Glomerular visceral epithelial cell (primary cell): Measurements from ENCODE around the gene ZNF267.
A peak's percentile ranks its signal among the peaks of the same experiment; 100 is the strongest.
"Not testable (repeated sequence)": the region's sequence is repeated elsewhere in the genome, so short reads cannot be mapped to it uniquely, and the experiment has no call there.

Experiments used
- DNase-seq: peaks from one replicate; pipeline ENCODE4 v3.0.0-alpha.2; 2016; ENCODE audit errors: extremely low spot score

Gene ZNF267

DNA sequence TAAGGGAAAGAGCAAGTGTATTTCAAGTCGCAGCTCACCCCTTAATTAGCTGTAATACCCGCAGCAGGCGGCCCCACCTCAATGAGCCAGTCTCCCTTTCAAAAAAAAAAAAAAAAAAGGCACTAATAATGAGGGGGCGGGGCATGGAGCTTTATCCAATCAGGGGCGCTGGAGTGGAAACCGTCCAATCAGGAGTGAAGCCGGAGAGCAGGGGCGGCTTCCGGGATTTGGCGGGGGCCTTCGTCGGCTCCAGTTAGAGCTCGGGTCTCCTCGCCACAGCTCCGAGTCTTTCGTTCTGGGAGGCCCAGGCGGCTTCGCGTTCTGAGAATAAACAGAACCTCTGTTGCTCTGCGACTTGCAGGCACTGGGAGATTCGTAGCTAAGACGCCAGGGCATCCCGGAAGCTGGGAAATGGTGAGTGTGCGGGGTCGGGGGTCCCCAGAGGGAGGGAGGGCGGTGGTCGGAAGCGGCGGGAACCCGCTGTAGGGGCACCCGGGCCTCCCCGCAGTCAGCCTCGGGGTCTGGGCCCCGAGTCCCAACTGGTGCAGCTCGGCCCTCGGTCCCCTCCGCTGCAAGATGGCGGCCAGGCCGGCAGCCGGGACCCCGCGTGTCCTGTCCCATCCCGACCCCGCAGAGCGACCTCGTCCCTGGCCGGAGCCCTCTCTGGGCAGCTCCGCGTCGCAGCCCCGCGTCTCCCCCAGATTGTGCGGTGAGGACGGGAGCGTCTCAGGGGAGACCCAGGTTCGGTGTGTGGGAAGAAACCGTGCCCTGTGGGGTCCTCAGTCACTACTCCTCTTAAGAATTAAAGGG lies at the start of gene ZNF267:
Gene ZNF267, plus strand, starts transcription at position 252 of the 810 bp plus-strand sequence. Its CDS starts 160 bp downstream, at position 412.
- DNase-seq: peak; percentile 91

- no peak for DNase-seq
These were observed 40.6 kb upstream of the ZNF267 start for GRCh38 chr16:31833047-31833446.

- not testable (repeated sequence) for DNase-seq
These were observed 37.2 kb upstream of the ZNF267 start for GRCh38 chr16:31836396-31836795.

GRCh38 chr16:31842864-31843263 lies 30.7 kb upstream of the ZNF267 start:
- no peak for DNase-seq

GRCh38 chr16:31848572-31848971 lies 25.0 kb upstream of the ZNF267 start:
- DNase-seq: not testable (repeated sequence)

DNA sequence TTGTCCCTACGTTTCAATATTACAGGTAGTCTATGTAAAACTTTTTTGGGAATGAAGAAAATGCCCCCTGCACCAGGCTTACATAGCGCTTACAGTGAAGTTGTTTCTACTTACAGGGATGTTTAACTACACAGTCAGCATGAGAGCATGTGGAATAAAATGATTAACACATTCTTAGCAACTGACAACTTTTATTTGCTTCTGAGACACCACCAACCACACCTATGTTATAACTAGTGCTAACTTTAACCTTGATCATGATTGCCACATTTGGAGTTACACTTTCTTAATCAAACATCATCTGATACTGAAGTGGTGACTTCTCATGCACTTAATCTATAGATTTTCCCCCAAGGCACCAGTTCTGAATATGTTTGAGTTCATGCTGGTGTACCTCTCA lies 20.3 kb upstream of the ZNF267 start:
- no peak for DNase-seq

- DNase-seq: no peak
These were observed 13.1 kb upstream of the ZNF267 start for GRCh38 chr16:31860508-31860907.

- DNase-seq: no peak
These were observed 12.2 kb upstream of the ZNF267 start for GRCh38 chr16:31861455-31861854.

DNA sequence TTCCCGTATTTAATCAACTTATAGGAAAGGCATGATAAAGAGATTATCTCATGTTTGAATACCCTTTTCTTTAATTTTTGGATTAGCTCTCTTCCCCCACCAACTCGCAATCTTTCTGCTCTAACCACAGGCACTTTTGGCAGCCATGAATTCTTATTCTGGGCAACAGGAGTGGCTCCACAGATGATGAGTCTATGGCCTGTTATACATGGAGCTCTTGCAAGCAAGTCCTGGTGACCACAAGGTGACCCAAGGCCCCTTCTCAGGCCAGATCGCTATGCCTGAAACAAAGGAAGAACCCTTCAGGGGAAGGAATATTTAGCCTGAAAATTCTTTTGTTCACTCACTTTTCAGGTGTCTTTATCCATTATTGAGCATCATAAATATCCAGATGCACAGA lies 10.8 kb upstream of the ZNF267 start:
- no peak for DNase-seq

- no peak for DNase-seq
These were observed 5.4 kb upstream of the ZNF267 start for GRCh38 chr16:31868164-31868563.

DNA sequence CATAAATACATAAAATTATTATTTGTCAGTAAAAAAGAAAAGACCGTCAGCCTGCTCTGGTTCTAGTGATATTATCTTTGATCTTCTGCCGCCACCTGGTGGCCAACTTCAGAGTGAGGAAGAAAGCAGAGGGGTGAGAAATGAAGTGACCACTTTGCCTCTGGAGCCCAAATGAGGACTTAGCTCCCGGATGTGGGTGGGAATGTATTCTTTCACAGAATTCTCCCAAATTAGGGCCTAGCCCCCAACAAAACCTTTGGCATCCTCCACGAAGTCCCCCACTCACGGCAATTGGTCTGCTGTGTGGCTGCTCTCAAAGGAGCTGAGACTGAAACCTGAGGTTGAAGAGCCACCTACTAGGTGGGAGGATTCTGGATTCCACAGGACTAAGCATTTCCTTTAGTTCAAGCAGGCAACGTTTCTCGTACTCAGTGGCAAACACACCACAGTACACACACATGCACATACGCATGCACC lies 4.9 kb upstream of the ZNF267 start:
- peak; percentile 73 for DNase-seq

- DNase-seq: peak; percentile 35
These were observed 4.0 kb upstream of the ZNF267 start for GRCh38 chr16:31869511-31870201.

DNA sequence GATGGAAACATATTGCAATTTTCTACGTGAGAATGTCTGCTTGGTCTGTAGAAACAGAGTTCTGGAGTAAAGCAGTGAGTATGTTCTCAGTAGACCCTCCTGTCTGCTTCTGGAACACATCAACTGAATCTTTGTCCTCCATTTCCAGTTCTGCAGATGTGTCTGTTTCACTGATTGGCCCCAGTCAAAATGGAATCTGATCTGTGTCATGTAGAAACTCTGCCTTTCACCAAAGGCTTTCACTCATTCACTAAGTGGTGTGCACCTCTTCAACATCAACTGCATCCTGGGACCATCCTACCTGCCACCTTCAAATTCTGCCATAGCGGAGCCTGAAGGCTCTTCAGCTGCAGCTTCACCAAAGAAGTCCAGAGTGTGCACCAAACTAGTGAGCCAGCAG lies 2.8 kb upstream of the ZNF267 start:
- no peak for DNase-seq

GRCh38 chr16:31871510-31871909 lies 2.1 kb upstream of the ZNF267 start:
- no peak for DNase-seq

DNA sequence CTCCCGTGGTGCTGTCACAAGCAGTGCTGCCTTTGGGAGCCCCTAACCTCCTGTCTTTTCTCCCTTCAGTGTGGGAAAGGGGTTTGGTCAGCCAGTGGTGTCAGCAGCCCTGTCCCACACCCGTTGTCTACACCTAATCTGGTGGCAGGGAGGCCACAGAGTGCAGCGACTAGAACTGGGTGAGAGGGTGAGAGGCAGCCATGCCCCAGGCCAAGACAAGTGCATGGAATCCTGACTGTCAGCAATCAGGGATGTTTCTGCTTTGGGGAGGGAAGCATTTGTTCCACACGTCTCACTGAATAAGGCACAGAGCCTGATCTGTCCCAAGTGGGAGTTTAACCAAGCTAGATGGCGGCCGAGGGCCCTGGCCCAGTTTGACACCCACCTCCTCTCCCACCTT lies 1.4 kb upstream of the ZNF267 start:
- DNase-seq: no peak

GRCh38 chr16:31874366-31875111 lies 932 bp downstream of the ZNF267 start:
- DNase-seq: peak; percentile 31

GRCh38 chr16:31875112-31875803 lies 1.7 kb downstream of the ZNF267 start:
- DNase-seq: peak; percentile 17

GRCh38 chr16:31875928-31876547 lies 2.4 kb downstream of the ZNF267 start:
- DNase-seq: no peak

- DNase-seq: peak; percentile 82
These were observed 3.6 kb downstream of the ZNF267 start for GRCh38 chr16:31876951-31877828.
